IPS-15b (cell line): ENCODE measurements around the gene INPP5K.

Source experiments
- H3K27me3 ChIP-seq: one replicate; pipeline ENCODE4 v1.6.1; 2013; ENCODE audit warnings: low read length; ENCODE audit not compliant: control insufficient read depth, insufficient read depth
- H3K36me3 ChIP-seq: one replicate; pipeline ENCODE4 v1.6.1; 2013; ENCODE audit warnings: low read length; ENCODE audit not compliant: control insufficient read depth, insufficient read depth
- H3K4me1 ChIP-seq: one replicate; pipeline ENCODE4 v1.6.1; 2013; ENCODE audit warnings: mild to moderate bottlenecking, low read length; ENCODE audit not compliant: control insufficient read depth, insufficient read depth
- H3K4me3 ChIP-seq: one replicate; pipeline ENCODE4 v1.5.1; 2013; ENCODE audit warnings: low read depth, low read length
- H3K9ac ChIP-seq: one replicate; pipeline ENCODE4 v1.6.1; 2013; ENCODE audit warnings: low read depth, mild to moderate bottlenecking, low read length
- H3K9me3 ChIP-seq: one replicate; pipeline ENCODE4 v1.6.1; 2013; ENCODE audit warnings: mild to moderate bottlenecking, low read length; ENCODE audit not compliant: control insufficient read depth, insufficient read depth

The INPP5K gene

GRCh38 chr17:1487939-1488825 is 28.2 kb downstream of the INPP5K start:
- Histone ChIP-seq H3K9me3 (no peaks in the 10 kb centered on the region), H3K36me3 (peaks cover 7% of the 10 kb centered on the region), H3K9ac (no peak overlapping the region), H3K4me3 (peak overlapping the region; percentile 67), H3K27me3 (peaks cover 3% of the 10 kb centered on the region), H3K4me1 (peaks cover 9% of the 10 kb centered on the region)

- peaks cover 9% of the 10 kb centered on the region for H3K4me1 ChIP-seq
- no peak overlapping the region for H3K9ac ChIP-seq
- peaks cover 3% of the 10 kb centered on the region for H3K27me3 ChIP-seq
- peak overlapping the region; percentile 68 for H3K4me3 ChIP-seq
- peaks cover 12% of the 10 kb centered on the region for H3K36me3 ChIP-seq
- H3K9me3 ChIP-seq: no peaks in the 10 kb centered on the region
Measured at GRCh38 chr17:1486802-1487695, 29.4 kb downstream of the INPP5K start.

- peaks cover 8% of the 10 kb centered on the region for H3K4me1 ChIP-seq
- H3K9ac ChIP-seq: no peak overlapping the region
- peak overlapping the region; percentile 70 for H3K4me3 ChIP-seq
- H3K9me3 ChIP-seq: no peaks in the 10 kb centered on the region
- H3K27me3 ChIP-seq: peaks cover 3% of the 10 kb centered on the region
- peaks cover 21% of the 10 kb centered on the region for H3K36me3 ChIP-seq
Measured at GRCh38 chr17:1485423-1486376, 30.7 kb downstream of the INPP5K start.

GRCh38 chr17:1484676-1485422 is 31.6 kb downstream of the INPP5K start:
- H3K36me3 ChIP-seq: peaks cover 24% of the 10 kb centered on the region
- H3K27me3 ChIP-seq: peaks cover 3% of the 10 kb centered on the region
- peak overlapping the region; percentile 70 for H3K4me3 ChIP-seq
- H3K9me3 ChIP-seq: no peaks in the 10 kb centered on the region
- H3K4me1 ChIP-seq: peaks cover 8% of the 10 kb centered on the region
- no peak overlapping the region for H3K9ac ChIP-seq

GRCh38 chr17:1484060-1484535 is 32.3 kb downstream of the INPP5K start:
- Histone ChIP-seq H3K4me3 (peak overlapping the region; percentile 18), H3K27me3 (peaks cover 3% of the 10 kb centered on the region), H3K36me3 (peaks cover 30% of the 10 kb centered on the region), H3K9me3 (no peaks in the 10 kb centered on the region), H3K9ac (no peak overlapping the region), H3K4me1 (peaks cover 8% of the 10 kb centered on the region)

GRCh38 chr17:1482680-1483079 is 33.7 kb downstream of the INPP5K start:
- Histone ChIP-seq H3K9me3 (no peaks in the 10 kb centered on the region), H3K36me3 (peaks cover 37% of the 10 kb centered on the region), H3K4me3 (no peak overlapping the region), H3K27me3 (no peaks in the 10 kb centered on the region), H3K4me1 (peaks cover 3% of the 10 kb centered on the region), H3K9ac (no peak overlapping the region)

- Histone ChIP-seq H3K27me3 (no peaks in the 10 kb centered on the region), H3K9me3 (no peaks in the 10 kb centered on the region), H3K36me3 (peaks cover 43% of the 10 kb centered on the region), H3K9ac (no peak overlapping the region), H3K4me3 (no peak overlapping the region), H3K4me1 (peaks cover 3% of the 10 kb centered on the region)
Measured at GRCh38 chr17:1481736-1482135, 34.7 kb downstream of the INPP5K start.

- Histone ChIP-seq H3K9ac (no peak overlapping the region), H3K4me1 (peaks cover 3% of the 10 kb centered on the region), H3K27me3 (no peaks in the 10 kb centered on the region), H3K36me3 (peaks cover 45% of the 10 kb centered on the region), H3K9me3 (no peaks in the 10 kb centered on the region), H3K4me3 (no peak overlapping the region)
Measured at GRCh38 chr17:1480747-1481465, 35.5 kb downstream of the INPP5K start.

- Histone ChIP-seq H3K4me3 (no peak overlapping the region), H3K9ac (no peak overlapping the region), H3K27me3 (no peaks in the 10 kb centered on the region), H3K9me3 (no peaks in the 10 kb centered on the region), H3K36me3 (peaks cover 51% of the 10 kb centered on the region), H3K4me1 (peaks cover 3% of the 10 kb centered on the region)
Measured at GRCh38 chr17:1478418-1478817, 38.0 kb downstream of the INPP5K start.

GRCh38 chr17:1475321-1475854 is 41.0 kb downstream of the INPP5K start:
- H3K4me1 ChIP-seq: no peaks in the 10 kb centered on the region
- no peaks in the 10 kb centered on the region for H3K27me3 ChIP-seq
- peaks cover 43% of the 10 kb centered on the region for H3K36me3 ChIP-seq

More at GRCh38 chr17:1475321-1475854, 41.0 kb downstream of the INPP5K start:
- Histone ChIP-seq H3K4me3 (no peak overlapping the region), H3K9ac (no peak overlapping the region), H3K9me3 (no peaks in the 10 kb centered on the region)
